PC-9 (cell line): Measurements from ENCODE around the gene SNX8. TPM values are rescaled to one million over a fixed set of nuclear protein-coding genes. Genes with fewer than 3 reads are reported as not detected.

Source experiments
- BruUV-seq: library from RNA; stranded (reverse); fragments of 400-500 nt; replicated peaks from 2 replicates; lab custom pipeline; 2021; lab: Mats Ljungman, UMichigan
- CTCF ChIA-PET: fragments of 300-600 bp; sonication (Branson Sonifier 250); formaldehyde crosslinking; loops from one replicate; lab custom pipeline; 2022; ENCODE audit warnings: antibody characterized with exemption; lab: Charles Lee
- POLR2A ChIA-PET: fragments of 300-600 bp; sonication (Branson Sonifier 250); formaldehyde crosslinking; loops from one replicate; lab custom pipeline; 2022; ENCODE audit warnings: antibody characterized with exemption; ENCODE audit not compliant: unreplicated experiment; lab: Charles Lee
- DNase-seq, 2 experiments: peaks; one replicate each; pipeline versions ENCODE4 v3.0.0 to v3.0.0-alpha.2; 2015 to 2022; ENCODE audit warnings: mixed read lengths in 1 of 2
- H2AFZ ChIP-seq: fragments of 200-600 bp; sonication (generic); 2 replicates; pipeline ENCODE4 v1.8.1; 2017; ENCODE audit warnings: antibody characterized with exemption
- H3F3A ChIP-seq: fragments of 200-600 bp; sonication (generic); 2 replicates; pipeline ENCODE4 v1.8.1; 2017; ENCODE audit warnings: antibody characterized with exemption, mild to moderate bottlenecking, low read depth; ENCODE audit not compliant: insufficient read depth
- H3K27ac ChIP-seq: fragments of 200-600 bp; sonication (generic); 2 replicates; pipeline ENCODE4 v1.6.1; 2016; ENCODE audit warnings: mixed run types
- H3K27me3 ChIP-seq: fragments of 200-600 bp; sonication (generic); 2 replicates; pipeline ENCODE4 v1.6.1; 2016; ENCODE audit warnings: low read depth, mixed run types; ENCODE audit not compliant: insufficient read depth
- H3K36me3 ChIP-seq: fragments of 200-600 bp; sonication (generic); 2 replicates; pipeline ENCODE4 v1.6.1; 2016; ENCODE audit warnings: low read depth, mixed run types
- H3K4me1 ChIP-seq: fragments of 200-600 bp; sonication (generic); replicated peaks from 2 replicates; pipeline ENCODE4 v1.6.1; 2016; ENCODE audit warnings: mixed run types; ENCODE audit not compliant: insufficient read depth
- H3K4me2 ChIP-seq: fragments of 200-600 bp; sonication (generic); 2 replicates; pipeline ENCODE4 v1.6.1; 2017; ENCODE audit warnings: mixed run types
- H3K4me3 ChIP-seq: fragments of 200-600 bp; sonication (generic); 2 replicates; pipeline ENCODE4 v1.6.1; 2016; ENCODE audit warnings: mixed run types
- H3K79me2 ChIP-seq: fragments of 200-600 bp; sonication (generic); 2 replicates; pipeline ENCODE4 v1.6.1; 2017; ENCODE audit warnings: low read depth, mixed run types
- H3K9me2 ChIP-seq: fragments of 200-600 bp; sonication (generic); 2 replicates; pipeline ENCODE4 v1.8.1; 2017; ENCODE audit warnings: mild to moderate bottlenecking; ENCODE audit not compliant: insufficient read depth
- H3K9me3 ChIP-seq: fragments of 200-600 bp; sonication (generic); 2 replicates; pipeline ENCODE4 v1.8.1; 2016; ENCODE audit warnings: low read depth; ENCODE audit not compliant: insufficient read depth
- H4K20me1 ChIP-seq: fragments of 200-600 bp; sonication (generic); 2 replicates; pipeline ENCODE4 v1.8.1; 2017; ENCODE audit not compliant: insufficient read depth
- EZH2 ChIP-seq: fragments of 200-600 bp; sonication (generic); IDR thresholded peaks from 2 replicates; pipeline ENCODE4 v1.8.0; 2017; ENCODE audit warnings: antibody characterized with exemption, low read depth
- intact Hi-C: fragments of 100-400 bp; cut with micrococcal nuclease; formaldehyde crosslinking; loops from one replicate; pipeline ENCODE4 v1.10.0; 2022; ENCODE audit not compliant: unreplicated experiment
- total RNA-seq: library from RNA; stranded (reverse); gene quantifications from 2 replicates; pipeline ENCODE4 v1.2.3, GENCODE V29; 2021
- TF ChIP-seq, protein P1 (sequence below): fragments of 200-600 bp; sonication (generic); conservative IDR thresholded peaks from 2 replicates; pipeline ENCODE4 v1.6.1; 2017; ENCODE audit warnings: mixed run types, antibody characterized with exemption, mild to moderate bottlenecking, moderate library complexity

SNX8 gene
- total RNA-seq, 1 experiment from 2014 or later, result 102 TPM

DNA sequence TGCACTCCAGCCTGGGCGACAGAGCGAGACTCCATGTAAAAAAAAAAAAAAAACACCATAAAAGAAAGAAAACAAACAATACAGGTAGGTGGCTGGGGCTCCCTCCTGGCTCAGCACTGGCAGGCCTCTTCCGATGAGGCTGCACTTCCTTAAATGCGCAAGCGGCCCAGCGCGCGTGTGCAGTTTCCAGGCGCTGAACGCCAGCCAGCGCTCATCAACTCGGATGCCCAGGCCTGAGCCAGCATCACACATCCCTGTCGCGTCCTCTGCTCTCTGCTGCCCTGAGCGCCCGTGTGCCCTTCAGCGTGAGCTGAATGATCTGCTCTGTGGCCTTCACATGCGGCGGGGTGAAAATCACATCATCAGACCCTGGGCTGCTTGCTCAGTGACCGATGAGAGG is 40.4 kb downstream of the SNX8 start:
- no peak overlapping the region for H3K4me2 ChIP-seq
- H3K27me3 ChIP-seq, result no peaks in the 10 kb centered on the region
- ChIA-PET POLR2A (no interaction called here), CTCF (no interaction called here)
- no peaks in the 10 kb centered on the region for H3K79me2 ChIP-seq
- no peaks in the 10 kb centered on the region for H3K36me3 ChIP-seq
- H3F3A ChIP-seq, result peaks cover 22% of the 10 kb centered on the region
- no peak for DNase-seq
- H3K4me1 ChIP-seq, result peaks cover 22% of the 10 kb centered on the region
- H4K20me1 ChIP-seq, result 0 out of 2 replicates have a peak, but pooled peaks cover 8% of the 10 kb centered on the region
- intact Hi-C loops, result no loop called here
- no peak overlapping the region for H3K27ac ChIP-seq
- no peak overlapping the region for H2AFZ ChIP-seq
- H3K9me2 ChIP-seq, result no peaks in the 10 kb centered on the region
- H3K4me3 ChIP-seq, result no peak overlapping the region
- H3K9me3 ChIP-seq, result no peaks in the 10 kb centered on the region
- no peak for TF ChIP-seq EZH2
- TF ChIP-seq, protein P1, sequence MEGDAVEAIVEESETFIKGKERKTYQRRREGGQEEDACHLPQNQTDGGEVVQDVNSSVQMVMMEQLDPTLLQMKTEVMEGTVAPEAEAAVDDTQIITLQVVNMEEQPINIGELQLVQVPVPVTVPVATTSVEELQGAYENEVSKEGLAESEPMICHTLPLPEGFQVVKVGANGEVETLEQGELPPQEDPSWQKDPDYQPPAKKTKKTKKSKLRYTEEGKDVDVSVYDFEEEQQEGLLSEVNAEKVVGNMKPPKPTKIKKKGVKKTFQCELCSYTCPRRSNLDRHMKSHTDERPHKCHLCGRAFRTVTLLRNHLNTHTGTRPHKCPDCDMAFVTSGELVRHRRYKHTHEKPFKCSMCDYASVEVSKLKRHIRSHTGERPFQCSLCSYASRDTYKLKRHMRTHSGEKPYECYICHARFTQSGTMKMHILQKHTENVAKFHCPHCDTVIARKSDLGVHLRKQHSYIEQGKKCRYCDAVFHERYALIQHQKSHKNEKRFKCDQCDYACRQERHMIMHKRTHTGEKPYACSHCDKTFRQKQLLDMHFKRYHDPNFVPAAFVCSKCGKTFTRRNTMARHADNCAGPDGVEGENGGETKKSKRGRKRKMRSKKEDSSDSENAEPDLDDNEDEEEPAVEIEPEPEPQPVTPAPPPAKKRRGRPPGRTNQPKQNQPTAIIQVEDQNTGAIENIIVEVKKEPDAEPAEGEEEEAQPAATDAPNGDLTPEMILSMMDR, result no peak
- no TSS peak for BruUV-seq

DNA sequence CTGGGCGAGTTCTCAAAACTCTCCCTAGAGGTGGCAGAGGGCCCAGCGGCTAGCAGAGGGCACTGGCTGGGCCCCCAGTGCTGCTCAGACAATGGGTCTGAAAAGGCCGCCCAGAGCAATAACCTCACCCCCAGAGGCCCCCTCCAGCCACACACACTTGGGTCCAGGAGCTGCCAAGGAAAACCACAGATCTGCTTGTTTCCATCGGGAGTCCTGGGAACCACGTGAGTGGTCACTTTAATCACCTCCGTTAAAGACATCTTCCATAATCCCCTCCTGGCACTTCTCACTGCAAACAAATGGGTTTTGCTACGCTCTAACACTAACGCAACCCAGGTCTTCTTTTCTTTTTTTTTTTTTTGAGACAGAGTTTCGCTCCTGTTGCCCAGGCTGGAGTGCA is 42.2 kb downstream of the SNX8 start:
- Histone ChIP-seq H3K27me3 (no peaks in the 10 kb centered on the region), H3K9me3 (no peaks in the 10 kb centered on the region), H3K9me2 (no peaks in the 10 kb centered on the region), H2AFZ (no peak overlapping the region), H3K4me3 (no peak overlapping the region), H3K4me2 (no peak overlapping the region), H4K20me1 (0 out of 2 replicates have a peak, but pooled peaks cover 5% of the 10 kb centered on the region), H3K79me2 (no peaks in the 10 kb centered on the region), H3K4me1 (peaks cover 22% of the 10 kb centered on the region), H3F3A (peaks cover 22% of the 10 kb centered on the region), H3K36me3 (no peaks in the 10 kb centered on the region), H3K27ac (no peak overlapping the region)
- DNase-seq, result no peak
- no TSS peak for BruUV-seq
- ChIA-PET CTCF (no interaction called here), POLR2A (interaction anchor here (0.6 kb wide), 1 partner anchor 68 kb away, joined by 4 read pairs; no protein-coding TSS in a partner anchor)
- intact Hi-C loops, result no loop called here
- TF ChIP-seq EZH2, result no peak
- TF ChIP-seq, protein P1, result no peak

DNA sequence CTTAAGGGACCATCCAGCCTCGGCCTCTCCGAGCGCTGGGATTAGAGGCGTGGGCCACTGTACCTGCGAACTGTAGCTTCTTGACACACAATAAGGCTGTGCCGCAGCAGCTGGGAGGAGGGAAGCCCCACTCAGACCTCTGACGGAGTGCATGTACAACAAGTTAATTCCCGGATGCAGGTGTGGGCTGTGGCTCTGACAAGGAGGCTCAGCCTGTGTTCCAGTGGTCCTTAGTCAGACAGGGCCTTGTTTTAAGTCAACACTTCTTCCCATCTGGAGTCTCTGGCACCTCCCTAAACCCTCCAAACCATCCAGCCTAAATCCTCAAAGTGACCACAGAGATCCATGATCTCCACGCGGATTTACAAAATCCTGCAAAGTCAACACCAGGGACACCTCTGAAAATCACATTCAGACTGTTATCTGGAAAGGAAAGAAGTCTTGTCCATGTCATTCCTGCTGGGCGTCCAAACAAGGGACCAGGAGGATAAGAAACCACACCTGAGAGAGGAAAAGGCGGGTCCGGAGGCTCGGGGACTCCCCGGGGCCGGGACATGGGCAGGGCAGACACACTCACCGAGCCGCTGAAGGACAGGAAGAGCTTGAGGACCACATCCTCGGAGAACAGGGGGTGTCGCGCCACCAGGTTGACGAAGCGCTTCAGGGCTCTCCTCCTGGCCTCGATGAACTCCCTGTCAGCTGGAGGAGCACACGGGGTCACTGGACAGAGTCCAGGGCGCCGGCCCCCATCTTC is 42.8 kb downstream of the SNX8 start:
- no peak overlapping the region for H3K4me3 ChIP-seq
- no TSS peak for BruUV-seq
- no peak overlapping the region for H3K27ac ChIP-seq
- H3K4me1 ChIP-seq, result peaks cover 28% of the 10 kb centered on the region
- no peaks in the 10 kb centered on the region for H3K27me3 ChIP-seq
- intact Hi-C loops, result loop anchor here (2.0 kb wide), 1 partner anchor 35 kb away; no protein-coding TSS in a partner anchor
- peak overlapping the region; percentile 85; the same call in 1 of the 2 replicates for H3K4me2 ChIP-seq
- H3K79me2 ChIP-seq, result no peaks in the 10 kb centered on the region
- no peaks in the 10 kb centered on the region for H3K9me2 ChIP-seq
- peaks cover 28% of the 10 kb centered on the region for H3F3A ChIP-seq
- TF ChIP-seq, protein P1, result no peak
- TF ChIP-seq EZH2, result no peak
- no peak for DNase-seq
- ChIA-PET CTCF (no interaction called here), POLR2A (interaction anchor here (0.6 kb wide), 1 partner anchor 69 kb away, joined by 4 read pairs; no protein-coding TSS in a partner anchor)
- H3K36me3 ChIP-seq, result no peaks in the 10 kb centered on the region
- no peaks in the 10 kb centered on the region for H3K9me3 ChIP-seq
- H4K20me1 ChIP-seq, result 0 out of 2 replicates have a peak, but pooled peaks cover 5% of the 10 kb centered on the region
- H2AFZ ChIP-seq, result no peak overlapping the region
